ENCODE data around the gene SMCO2.

The SMCO2 gene

GRCh38 chr12:27446436-27446835 lies at the start of gene SMCO2:
Gene SMCO2 (plus strand): TSS chr12:27446736. CDS start chr12:27470632, 23,896 bp downstream.
- no peak for DNase-seq (ENCODE audit: low read depth in 2 of 2)

GRCh38 chr12:27398466-27398865 lies 48.1 kb upstream of the SMCO2 start:
- DNase-seq (ENCODE audit: low read depth in 2 of 2), result no peak

GRCh38 chr12:27399074-27399473 lies 47.5 kb upstream of the SMCO2 start:
- DNase-seq (ENCODE audit: low read depth in 2 of 2), result no peak

- DNase-seq (ENCODE audit: low read depth in 2 of 2), result no peak
These were observed 45.6 kb upstream of the SMCO2 start for GRCh38 chr12:27400856-27401354.

- no peak for DNase-seq (ENCODE audit: low read depth in 2 of 2)
These were observed 34.5 kb upstream of the SMCO2 start for GRCh38 chr12:27412047-27412446.

GRCh38 chr12:27422697-27423096 lies 23.8 kb upstream of the SMCO2 start:
- no peak for DNase-seq (ENCODE audit: low read depth in 2 of 2)

- DNase-seq (ENCODE audit: low read depth in 2 of 2), result no peak
These were observed 21.8 kb upstream of the SMCO2 start for GRCh38 chr12:27424631-27425230.

- no peak for DNase-seq (ENCODE audit: low read depth in 2 of 2)
These were observed 21.2 kb upstream of the SMCO2 start for GRCh38 chr12:27425306-27425705.

GRCh38 chr12:27426743-27427487 lies 19.6 kb upstream of the SMCO2 start:
- no peak for DNase-seq (ENCODE audit: low read depth in 2 of 2)

GRCh38 chr12:27427824-27428223 lies 18.7 kb upstream of the SMCO2 start:
- DNase-seq (ENCODE audit: low read depth in 2 of 2), result no peak

GRCh38 chr12:27428466-27428865 lies 18.1 kb upstream of the SMCO2 start:
- DNase-seq (ENCODE audit: low read depth in 2 of 2), result no peak

- no peak for DNase-seq (ENCODE audit: low read depth in 2 of 2)
These were observed 16.9 kb upstream of the SMCO2 start for GRCh38 chr12:27429606-27430005.

- no peak for DNase-seq (ENCODE audit: low read depth in 2 of 2)
These were observed 15.4 kb upstream of the SMCO2 start for GRCh38 chr12:27431185-27431584.

GRCh38 chr12:27434673-27435565 lies 11.6 kb upstream of the SMCO2 start:
- no peak for DNase-seq (ENCODE audit: low read depth in 2 of 2)

- no peak for DNase-seq (ENCODE audit: low read depth in 2 of 2)
These were observed 10.5 kb upstream of the SMCO2 start for GRCh38 chr12:27436029-27436428.

GRCh38 chr12:27436768-27437167 lies 9.8 kb upstream of the SMCO2 start:
- DNase-seq (ENCODE audit: low read depth in 2 of 2), result no peak

- DNase-seq (ENCODE audit: low read depth in 2 of 2), result no peak
These were observed 8.7 kb upstream of the SMCO2 start for GRCh38 chr12:27437839-27438238.

- no peak for DNase-seq (ENCODE audit: low read depth in 2 of 2)
These were observed 1.2 kb downstream of the SMCO2 start for GRCh38 chr12:27447761-27448160.

GRCh38 chr12:27449026-27449425 lies 2.5 kb downstream of the SMCO2 start:
- DNase-seq (ENCODE audit: low read depth in 2 of 2), result no peak

- no peak for DNase-seq (ENCODE audit: low read depth in 2 of 2)
These were observed 3.5 kb downstream of the SMCO2 start for GRCh38 chr12:27449893-27450534.

- no peak for DNase-seq (ENCODE audit: low read depth in 2 of 2)
These were observed 4.7 kb downstream of the SMCO2 start for GRCh38 chr12:27451036-27451825.

Data from activated CD8-positive, alpha-beta memory T cell treated with anti-CD3 and anti-CD28 coated beads for 4 hours (primary cell).